SK-N-SH treated with all-trans-retinoic acid at 6 μM for 48 hours (cell line): Measurements from ENCODE around the gene ANXA5.

Experiments
- ATAC-seq: fragments of 200-7000 bp; cut with Tn5 transposase; 3 replicates; pipeline ENCODE4 v1.9.1; 2020; ENCODE audit warnings: mild to moderate bottlenecking, moderate library complexity
- ARNTL ChIP-seq: fragments of 450-650 bp; formaldehyde crosslinking; IDR thresholded peaks from 2 replicates; pipeline ENCODE4 v1.5.0; 2020; ENCODE audit warnings: low read depth, mild to moderate bottlenecking, moderate library complexity, borderline replicate concordance
- BACH2 ChIP-seq: fragments of 250-450 bp; sonication (Bioruptor Pico); IDR thresholded peaks from 2 replicates; pipeline ENCODE4 v1.9.0; 2021; ENCODE audit warnings: mild to moderate bottlenecking, borderline replicate concordance
- CSDC2 ChIP-seq: fragments of 250-450 bp; sonication (Bioruptor Pico); IDR thresholded peaks from 2 replicates; pipeline ENCODE4 v1.5.0; 2020; ENCODE audit warnings: mild to moderate bottlenecking, moderate library complexity
- ESRRG ChIP-seq: fragments of 250-450 bp; sonication (Bioruptor Pico); IDR thresholded peaks from 2 replicates; pipeline ENCODE4 v1.6.1; 2021; ENCODE audit warnings: mild to moderate bottlenecking
- GLIS3 ChIP-seq: fragments of 250-450 bp; sonication (Bioruptor Pico); IDR thresholded peaks from 2 replicates; pipeline ENCODE4 v1.5.0; 2020; ENCODE audit warnings: mild to moderate bottlenecking, moderate library complexity
- ISL1 ChIP-seq: fragments of 250-450 bp; sonication (Bioruptor Pico); IDR thresholded peaks from 2 replicates; pipeline ENCODE4 v2.1.2; 2022; ENCODE audit warnings: mild to moderate bottlenecking, moderate library complexity
- OSR1 ChIP-seq: fragments of 250-450 bp; sonication (Bioruptor Pico); IDR thresholded peaks from 2 replicates; pipeline ENCODE4 v1.8.0; 2022; ENCODE audit warnings: moderate library complexity, mild to moderate bottlenecking, inconsistent platforms
- PPARA ChIP-seq: fragments of 250-450 bp; sonication (Bioruptor Pico); IDR thresholded peaks from 2 replicates; pipeline ENCODE4 v1.5.0; 2020; ENCODE audit warnings: mild to moderate bottlenecking, borderline replicate concordance
- RARB ChIP-seq: fragments of 250-450 bp; sonication (Bioruptor Pico); IDR thresholded peaks from 2 replicates; pipeline ENCODE4 v1.8.0; 2021; ENCODE audit warnings: mild to moderate bottlenecking, moderate library complexity
- SNAI2 ChIP-seq: fragments of 250-450 bp; sonication (Bioruptor Pico); IDR thresholded peaks from 2 replicates; pipeline ENCODE4 v1.5.0; 2020; ENCODE audit warnings: mild to moderate bottlenecking, moderate library complexity
- TCF4 ChIP-seq: fragments of 250-450 bp; sonication (Bioruptor Pico); IDR thresholded peaks from 2 replicates; pipeline ENCODE4 v1.8.0; 2021; ENCODE audit warnings: mild to moderate bottlenecking, moderate library complexity, borderline replicate concordance
- TOX ChIP-seq: fragments of 250-450 bp; sonication (Bioruptor Pico); IDR thresholded peaks from 2 replicates; pipeline ENCODE4 v1.8.0; 2021; ENCODE audit warnings: mild to moderate bottlenecking, moderate library complexity, borderline replicate concordance
- ZC3H10 ChIP-seq: fragments of 250-450 bp; sonication (Bioruptor Pico); IDR thresholded peaks from 2 replicates; pipeline ENCODE4 v1.5.1; 2021; ENCODE audit warnings: mild to moderate bottlenecking, moderate library complexity
- ZFP3 ChIP-seq: fragments of 250-450 bp; sonication (Bioruptor Pico); IDR thresholded peaks from 2 replicates; pipeline ENCODE4 v1.5.0; 2020; ENCODE audit warnings: mild to moderate bottlenecking, moderate library complexity
- ZFP30 ChIP-seq: fragments of 450-650 bp; formaldehyde crosslinking; IDR thresholded peaks from 2 replicates; pipeline ENCODE4 v1.5.0; 2022; ENCODE audit warnings: mild to moderate bottlenecking, moderate library complexity
- ZNF565 ChIP-seq: fragments of 450-650 bp; formaldehyde crosslinking; conservative IDR thresholded peaks from 2 replicates; pipeline ENCODE4 v1.5.0; 2020; ENCODE audit warnings: low read depth, mild to moderate bottlenecking, moderate library complexity
- ZNF70 ChIP-seq: fragments of 450-650 bp; formaldehyde crosslinking; IDR thresholded peaks from 2 replicates; pipeline ENCODE4 v1.5.0; 2020; ENCODE audit warnings: mild to moderate bottlenecking, moderate library complexity
- ZNF8 ChIP-seq: fragments of 450-650 bp; formaldehyde crosslinking; IDR thresholded peaks from 2 replicates; pipeline ENCODE4 v1.5.0; 2020; ENCODE audit warnings: mild to moderate bottlenecking, moderate library complexity
- TF ChIP-seq, protein P1 (sequence below): fragments of 250-450 bp; sonication (Bioruptor Pico); IDR thresholded peaks from 2 replicates; pipeline ENCODE4 v1.8.0; 2021; ENCODE audit warnings: low read depth, mild to moderate bottlenecking, moderate library complexity, borderline replicate concordance
- TF ChIP-seq, protein P2 (sequence below): fragments of 250-450 bp; sonication (Bioruptor Pico); IDR thresholded peaks from 2 replicates; pipeline ENCODE4 v1.8.0; 2020; ENCODE audit warnings: mild to moderate bottlenecking, moderate library complexity, borderline replicate concordance
- TF ChIP-seq, protein P3 (sequence below): fragments of 250-450 bp; sonication (Bioruptor Pico); IDR thresholded peaks from 2 replicates; pipeline ENCODE4 v1.5.1; 2021; ENCODE audit warnings: mild to moderate bottlenecking, moderate library complexity
- TF ChIP-seq, protein P4 (sequence below): fragments of 250-450 bp; sonication (Bioruptor Pico); IDR thresholded peaks from 2 replicates; pipeline ENCODE4 v1.5.0; 2020; ENCODE audit warnings: mild to moderate bottlenecking, moderate library complexity
- TF ChIP-seq, protein P5 (sequence below): fragments of 250-450 bp; sonication (Bioruptor Pico); IDR thresholded peaks from 2 replicates; pipeline ENCODE4 v1.5.1; 2020; ENCODE audit warnings: low read depth, mild to moderate bottlenecking, moderate library complexity

Gene ANXA5

DNA sequence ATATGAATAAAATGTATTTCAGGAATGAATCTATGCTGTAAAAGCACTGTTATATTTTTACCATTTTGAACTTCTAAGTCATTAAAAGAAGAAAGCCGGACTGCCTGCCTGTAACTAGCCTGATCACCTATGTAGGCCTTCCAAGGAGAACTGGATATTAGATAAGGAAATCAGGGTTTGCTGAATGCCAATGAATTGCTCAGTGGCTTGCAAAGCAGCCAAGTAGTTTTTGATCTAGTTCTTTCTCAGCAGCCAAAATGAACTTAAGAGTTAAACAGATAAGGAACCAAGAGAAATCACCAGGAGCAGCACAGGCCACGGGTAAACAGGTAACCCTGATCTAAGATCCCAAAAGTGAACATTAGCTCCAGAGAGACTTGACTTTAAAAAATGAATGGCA, 3.3 kb downstream of the ANXA5 start:
- ATAC-seq, result no peak
- TF ChIP-seq ZFP30 (CRISPR knock-in tag) (no peak), ARNTL (CRISPR knock-in tag) (no peak), CSDC2 (CRISPR knock-in tag) (no peak), ISL1 (CRISPR knock-in tag) (no peak), ZNF8 (CRISPR knock-in tag) (no peak), ZNF565 (no peak), GLIS3 (no peak), ESRRG (CRISPR knock-in tag) (no peak), OSR1 (CRISPR knock-in tag) (no peak), ZNF70 (CRISPR knock-in tag) (no peak), SNAI2 (CRISPR knock-in tag) (no peak), RARB (CRISPR knock-in tag) (no peak), TOX (CRISPR knock-in tag) (no peak), BACH2 (CRISPR knock-in tag) (no peak), ZFP3 (CRISPR knock-in tag) (no peak)
- TF ChIP-seq, protein P1, sequence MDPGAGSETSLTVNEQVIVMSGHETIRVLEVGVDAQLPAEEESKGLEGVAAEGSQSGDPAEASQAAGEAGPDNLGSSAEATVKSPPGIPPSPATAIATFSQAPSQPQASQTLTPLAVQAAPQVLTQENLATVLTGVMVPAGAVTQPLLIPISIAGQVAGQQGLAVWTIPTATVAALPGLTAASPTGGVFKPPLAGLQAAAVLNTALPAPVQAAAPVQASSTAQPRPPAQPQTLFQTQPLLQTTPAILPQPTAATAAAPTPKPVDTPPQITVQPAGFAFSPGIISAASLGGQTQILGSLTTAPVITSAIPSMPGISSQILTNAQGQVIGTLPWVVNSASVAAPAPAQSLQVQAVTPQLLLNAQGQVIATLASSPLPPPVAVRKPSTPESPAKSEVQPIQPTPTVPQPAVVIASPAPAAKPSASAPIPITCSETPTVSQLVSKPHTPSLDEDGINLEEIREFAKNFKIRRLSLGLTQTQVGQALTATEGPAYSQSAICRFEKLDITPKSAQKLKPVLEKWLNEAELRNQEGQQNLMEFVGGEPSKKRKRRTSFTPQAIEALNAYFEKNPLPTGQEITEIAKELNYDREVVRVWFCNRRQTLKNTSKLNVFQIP (CRISPR knock-in tag), result no peak
- TF ChIP-seq, protein P2, sequence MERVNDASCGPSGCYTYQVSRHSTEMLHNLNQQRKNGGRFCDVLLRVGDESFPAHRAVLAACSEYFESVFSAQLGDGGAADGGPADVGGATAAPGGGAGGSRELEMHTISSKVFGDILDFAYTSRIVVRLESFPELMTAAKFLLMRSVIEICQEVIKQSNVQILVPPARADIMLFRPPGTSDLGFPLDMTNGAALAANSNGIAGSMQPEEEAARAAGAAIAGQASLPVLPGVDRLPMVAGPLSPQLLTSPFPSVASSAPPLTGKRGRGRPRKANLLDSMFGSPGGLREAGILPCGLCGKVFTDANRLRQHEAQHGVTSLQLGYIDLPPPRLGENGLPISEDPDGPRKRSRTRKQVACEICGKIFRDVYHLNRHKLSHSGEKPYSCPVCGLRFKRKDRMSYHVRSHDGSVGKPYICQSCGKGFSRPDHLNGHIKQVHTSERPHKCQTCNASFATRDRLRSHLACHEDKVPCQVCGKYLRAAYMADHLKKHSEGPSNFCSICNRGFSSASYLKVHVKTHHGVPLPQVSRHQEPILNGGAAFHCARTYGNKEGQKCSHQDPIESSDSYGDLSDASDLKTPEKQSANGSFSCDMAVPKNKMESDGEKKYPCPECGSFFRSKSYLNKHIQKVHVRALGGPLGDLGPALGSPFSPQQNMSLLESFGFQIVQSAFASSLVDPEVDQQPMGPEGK (CRISPR knock-in tag), result no peak
- TF ChIP-seq, protein P3, sequence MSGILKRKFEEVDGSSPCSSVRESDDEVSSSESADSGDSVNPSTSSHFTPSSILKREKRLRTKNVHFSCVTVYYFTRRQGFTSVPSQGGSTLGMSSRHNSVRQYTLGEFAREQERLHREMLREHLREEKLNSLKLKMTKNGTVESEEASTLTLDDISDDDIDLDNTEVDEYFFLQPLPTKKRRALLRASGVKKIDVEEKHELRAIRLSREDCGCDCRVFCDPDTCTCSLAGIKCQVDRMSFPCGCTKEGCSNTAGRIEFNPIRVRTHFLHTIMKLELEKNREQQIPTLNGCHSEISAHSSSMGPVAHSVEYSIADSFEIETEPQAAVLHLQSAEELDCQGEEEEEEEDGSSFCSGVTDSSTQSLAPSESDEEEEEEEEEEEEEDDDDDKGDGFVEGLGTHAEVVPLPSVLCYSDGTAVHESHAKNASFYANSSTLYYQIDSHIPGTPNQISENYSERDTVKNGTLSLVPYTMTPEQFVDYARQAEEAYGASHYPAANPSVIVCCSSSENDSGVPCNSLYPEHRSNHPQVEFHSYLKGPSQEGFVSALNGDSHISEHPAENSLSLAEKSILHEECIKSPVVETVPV, result no peak
- TF ChIP-seq, protein P4, sequence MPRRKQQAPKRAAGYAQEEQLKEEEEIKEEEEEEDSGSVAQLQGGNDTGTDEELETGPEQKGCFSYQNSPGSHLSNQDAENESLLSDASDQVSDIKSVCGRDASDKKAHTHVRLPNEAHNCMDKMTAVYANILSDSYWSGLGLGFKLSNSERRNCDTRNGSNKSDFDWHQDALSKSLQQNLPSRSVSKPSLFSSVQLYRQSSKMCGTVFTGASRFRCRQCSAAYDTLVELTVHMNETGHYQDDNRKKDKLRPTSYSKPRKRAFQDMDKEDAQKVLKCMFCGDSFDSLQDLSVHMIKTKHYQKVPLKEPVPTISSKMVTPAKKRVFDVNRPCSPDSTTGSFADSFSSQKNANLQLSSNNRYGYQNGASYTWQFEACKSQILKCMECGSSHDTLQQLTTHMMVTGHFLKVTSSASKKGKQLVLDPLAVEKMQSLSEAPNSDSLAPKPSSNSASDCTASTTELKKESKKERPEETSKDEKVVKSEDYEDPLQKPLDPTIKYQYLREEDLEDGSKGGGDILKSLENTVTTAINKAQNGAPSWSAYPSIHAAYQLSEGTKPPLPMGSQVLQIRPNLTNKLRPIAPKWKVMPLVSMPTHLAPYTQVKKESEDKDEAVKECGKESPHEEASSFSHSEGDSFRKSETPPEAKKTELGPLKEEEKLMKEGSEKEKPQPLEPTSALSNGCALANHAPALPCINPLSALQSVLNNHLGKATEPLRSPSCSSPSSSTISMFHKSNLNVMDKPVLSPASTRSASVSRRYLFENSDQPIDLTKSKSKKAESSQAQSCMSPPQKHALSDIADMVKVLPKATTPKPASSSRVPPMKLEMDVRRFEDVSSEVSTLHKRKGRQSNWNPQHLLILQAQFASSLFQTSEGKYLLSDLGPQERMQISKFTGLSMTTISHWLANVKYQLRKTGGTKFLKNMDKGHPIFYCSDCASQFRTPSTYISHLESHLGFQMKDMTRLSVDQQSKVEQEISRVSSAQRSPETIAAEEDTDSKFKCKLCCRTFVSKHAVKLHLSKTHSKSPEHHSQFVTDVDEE (CRISPR knock-in tag), result no peak
- TF ChIP-seq, protein P5, sequence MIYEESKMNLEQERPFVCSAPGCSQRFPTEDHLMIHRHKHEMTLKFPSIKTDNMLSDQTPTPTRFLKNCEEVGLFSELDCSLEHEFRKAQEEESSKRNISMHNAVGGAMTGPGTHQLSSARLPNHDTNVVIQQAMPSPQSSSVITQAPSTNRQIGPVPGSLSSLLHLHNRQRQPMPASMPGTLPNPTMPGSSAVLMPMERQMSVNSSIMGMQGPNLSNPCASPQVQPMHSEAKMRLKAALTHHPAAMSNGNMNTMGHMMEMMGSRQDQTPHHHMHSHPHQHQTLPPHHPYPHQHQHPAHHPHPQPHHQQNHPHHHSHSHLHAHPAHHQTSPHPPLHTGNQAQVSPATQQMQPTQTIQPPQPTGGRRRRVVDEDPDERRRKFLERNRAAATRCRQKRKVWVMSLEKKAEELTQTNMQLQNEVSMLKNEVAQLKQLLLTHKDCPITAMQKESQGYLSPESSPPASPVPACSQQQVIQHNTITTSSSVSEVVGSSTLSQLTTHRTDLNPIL (CRISPR knock-in tag), result no peak

DNA sequence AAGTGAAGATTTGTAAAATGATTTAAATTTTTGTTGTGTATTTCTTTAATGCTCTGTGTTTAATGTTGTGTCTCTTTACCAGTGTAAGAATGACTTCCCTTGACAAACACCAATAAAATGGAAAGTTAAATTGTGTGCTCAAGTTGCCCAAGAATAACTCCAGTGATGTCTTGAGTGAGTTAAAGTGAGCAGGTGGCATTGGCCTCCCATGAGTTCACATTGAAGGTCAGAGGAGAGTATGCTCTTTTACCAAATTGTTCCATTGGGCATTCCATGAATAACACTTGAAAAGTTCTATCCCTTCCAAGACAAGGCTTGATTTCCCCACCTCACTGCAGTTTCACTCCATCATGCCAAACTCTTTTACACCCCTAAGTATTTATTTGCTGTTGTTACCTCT, 4.5 kb downstream of the ANXA5 start:
- no peak for ATAC-seq
- no peak for TF ChIP-seq TCF4 (CRISPR knock-in tag)
- no peak for TF ChIP-seq ZNF8 (CRISPR knock-in tag)
- TF ChIP-seq RARB (CRISPR knock-in tag), result no peak
- TF ChIP-seq, protein P4 (CRISPR knock-in tag), result no peak
- TF ChIP-seq OSR1 (CRISPR knock-in tag), result no peak
- TF ChIP-seq SNAI2 (CRISPR knock-in tag), result no peak
- TF ChIP-seq, protein P2 (CRISPR knock-in tag), result no peak
- TF ChIP-seq, protein P3, result no peak
- no peak for TF ChIP-seq ZFP30 (CRISPR knock-in tag)
- no peak for TF ChIP-seq GLIS3
- TF ChIP-seq, protein P5 (CRISPR knock-in tag), result no peak
- TF ChIP-seq ZC3H10 (CRISPR knock-in tag), result no peak
- no peak for TF ChIP-seq PPARA (CRISPR knock-in tag)
- no peak for TF ChIP-seq ARNTL (CRISPR knock-in tag)
